Measurements from ENCODE around the gene POMT1.
"Not testable (repeated sequence)": the region's sequence is repeated elsewhere in the genome, so short reads cannot be mapped to it uniquely, and the experiment has no call there.

POMT1 gene

DNA sequence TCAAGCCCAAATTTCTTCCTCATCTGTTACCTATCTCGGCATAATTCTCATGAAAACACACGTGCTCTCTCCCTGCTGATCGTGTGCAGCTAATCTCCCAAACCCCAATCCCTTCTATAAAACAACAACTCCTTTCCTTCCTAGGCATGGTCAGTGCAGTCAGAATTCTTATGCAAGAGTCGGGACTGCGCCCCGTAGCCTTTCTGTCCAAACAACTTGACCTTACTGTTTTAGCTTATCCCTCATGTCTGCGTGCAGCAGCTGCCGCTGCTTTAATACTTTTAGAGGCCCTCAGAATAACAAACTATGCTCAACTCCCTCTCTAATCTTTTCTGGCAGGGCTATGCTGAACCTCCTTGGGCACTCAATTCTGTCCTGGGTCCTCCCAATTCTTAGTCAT lies 47.7 kb downstream of the POMT1 start:
- not testable (repeated sequence) for DNase-seq

DNA sequence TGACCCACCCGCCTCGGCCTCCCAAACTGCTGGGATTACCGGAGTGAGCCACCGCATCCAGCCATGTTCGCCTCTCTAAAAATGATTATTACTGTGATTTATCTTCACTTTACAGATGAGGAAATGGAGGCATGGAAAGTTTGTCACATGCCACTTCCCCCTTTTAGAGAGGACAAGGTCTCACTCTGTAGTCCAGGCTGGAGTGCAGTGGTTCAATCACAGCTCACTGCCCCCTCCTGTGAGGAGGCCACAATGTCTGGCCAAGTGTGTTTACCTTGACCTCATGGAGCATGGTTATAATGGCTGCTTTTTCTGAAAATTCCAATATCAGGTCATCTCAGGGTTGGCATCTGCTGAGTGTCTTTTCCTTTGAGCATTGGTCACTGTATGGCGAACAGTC lies 49.3 kb downstream of the POMT1 start:
- DNase-seq: no peak

- no peak for DNase-seq
Observed at GRCh38 chr9:131554087-131554842, 51.5 kb downstream of the POMT1 start.

GRCh38 chr9:131554843-131555351 lies 52.2 kb downstream of the POMT1 start:
- DNase-seq: no peak

DNA sequence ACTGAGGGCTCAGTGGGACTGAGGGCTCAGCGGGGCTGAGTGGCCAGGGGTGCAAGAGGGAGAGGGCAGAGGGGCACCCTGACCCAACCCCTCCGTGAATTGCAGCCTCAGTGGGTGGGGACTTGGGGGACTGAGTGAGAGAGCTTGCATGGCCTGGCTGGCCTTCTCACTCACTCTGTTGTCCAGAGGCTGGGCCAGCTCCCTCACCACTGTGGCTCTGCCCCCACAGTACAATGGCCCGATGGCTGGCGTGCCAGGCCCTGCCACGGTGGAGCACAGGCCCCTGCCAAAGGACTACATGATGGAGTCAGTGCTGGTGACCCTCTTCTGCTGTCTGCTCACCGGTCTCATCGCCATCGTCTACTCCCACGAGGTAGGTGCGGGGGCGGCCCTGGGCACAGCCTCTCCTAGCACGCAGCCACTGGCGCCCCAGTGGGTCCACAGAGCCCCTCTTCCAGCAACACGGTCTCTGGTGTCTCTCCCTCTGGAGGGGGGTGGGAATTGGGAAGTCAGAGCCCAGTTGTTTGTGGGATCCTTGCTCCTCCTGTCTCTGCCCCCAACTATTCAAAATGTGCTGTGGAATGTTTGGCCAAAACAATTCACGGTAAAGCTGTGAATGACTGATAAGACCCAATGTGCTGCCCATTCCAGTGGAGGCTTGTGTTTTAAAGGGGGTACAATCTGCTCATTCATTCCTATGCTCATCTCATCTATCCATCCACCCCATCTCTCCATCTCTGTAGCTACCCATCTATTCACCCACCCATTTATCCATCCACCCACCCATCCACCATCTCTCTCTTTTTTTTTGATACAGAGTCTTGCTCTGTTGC lies 53.3 kb downstream of the POMT1 start:
- DNase-seq: no peak

DNA sequence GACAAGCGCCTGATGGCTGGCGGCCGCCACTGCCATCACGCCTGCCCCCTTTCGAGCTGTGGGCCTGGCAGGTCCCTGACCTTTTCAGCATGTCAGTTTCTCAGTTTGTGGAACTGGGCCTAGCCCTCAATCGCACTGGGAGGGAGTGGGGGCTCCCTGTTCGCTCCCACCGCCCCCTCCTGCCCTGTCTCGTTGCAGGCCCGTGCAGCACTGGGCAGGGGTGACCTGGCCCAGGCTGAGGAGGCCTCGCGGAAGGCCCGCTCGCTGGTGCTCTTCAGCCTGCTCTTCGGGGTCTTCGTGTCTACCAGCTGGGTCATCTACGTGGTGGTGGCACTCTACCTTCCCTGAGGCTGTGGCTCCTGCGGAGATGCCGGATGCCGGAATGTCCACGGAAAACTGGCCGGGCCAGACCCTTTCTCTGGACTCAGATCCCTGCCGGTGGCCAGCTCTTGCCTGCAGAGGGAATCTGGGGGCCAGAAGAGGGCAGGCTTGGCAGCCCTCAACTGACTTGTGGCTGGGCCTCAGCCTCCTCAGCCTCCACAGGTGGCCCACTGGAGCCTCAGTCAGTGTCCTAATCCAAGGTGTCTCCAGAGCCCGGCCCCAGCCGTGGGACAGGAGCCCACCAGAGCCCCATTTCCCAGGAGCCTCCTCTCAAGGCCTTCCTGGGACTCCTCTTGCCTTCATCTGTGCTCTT lies 55.3 kb downstream of the POMT1 start:
- DNase-seq: no peak

- DNase-seq: no peak
Observed at GRCh38 chr9:131559421-131560000, 56.8 kb downstream of the POMT1 start.

DNA sequence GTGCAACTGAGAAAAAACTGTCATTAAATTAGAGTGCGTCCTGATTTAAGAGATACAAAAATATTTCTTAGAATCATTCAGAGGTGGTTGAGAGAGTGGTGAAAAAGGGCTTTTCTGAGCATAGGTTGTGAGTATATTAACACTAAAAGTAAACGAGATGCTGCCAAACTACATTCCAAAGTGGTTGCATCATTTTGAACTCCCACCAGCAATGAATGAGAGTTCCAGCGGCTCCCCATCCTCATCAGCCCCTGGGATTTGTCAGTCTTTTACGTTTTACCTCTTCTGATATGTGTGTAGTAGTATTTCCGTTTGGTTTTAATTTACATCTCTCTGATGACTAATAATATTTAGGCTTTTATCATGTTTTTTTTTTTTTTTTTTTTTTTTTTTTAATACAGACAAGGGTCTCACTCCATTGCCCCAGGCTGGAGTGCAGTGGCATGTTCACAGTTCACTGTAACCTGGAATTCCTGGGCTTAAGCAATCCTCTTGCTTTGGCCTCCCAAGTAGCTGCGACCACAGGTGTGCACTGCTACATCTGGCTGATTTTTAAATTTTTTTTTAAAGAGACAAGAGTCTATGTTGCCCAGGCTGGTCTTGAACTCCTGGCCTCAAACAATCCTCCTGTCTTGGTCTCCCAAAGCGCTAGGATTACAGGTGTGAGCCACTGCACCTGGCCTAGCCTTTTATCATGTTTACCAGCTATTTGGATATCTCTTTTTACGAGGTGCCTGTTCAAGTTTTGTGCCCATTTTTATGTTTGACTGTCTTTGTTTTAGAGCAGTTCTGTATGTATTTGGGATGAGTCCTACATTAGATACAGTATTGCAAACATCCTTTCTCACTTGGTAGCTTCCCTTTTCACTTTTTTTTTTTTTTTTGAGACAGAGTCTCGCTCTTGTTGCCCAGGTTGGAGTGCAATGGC lies 59.6 kb downstream of the POMT1 start:
- no peak for DNase-seq

- no peak for DNase-seq
Observed at GRCh38 chr9:131565369-131565768, 62.7 kb downstream of the POMT1 start.

- no peak for DNase-seq
Observed at GRCh38 chr9:131566158-131566557, 63.4 kb downstream of the POMT1 start.

- no peak for DNase-seq
Observed at GRCh38 chr9:131567910-131568309, 65.2 kb downstream of the POMT1 start.

All from right kidney (tissue), 1 donor.